Measurements from ENCODE around the gene TMEM190.
A peak's percentile ranks its signal among the peaks of the same experiment; 100 is the strongest.
"Not testable (repeated sequence)": the region's sequence is repeated elsewhere in the genome, so short reads cannot be mapped to it uniquely, and the experiment has no call there.

TMEM190 gene

GRCh38 chr19:55410168-55410567 is 33.5 kb downstream of the TMEM190 start:
- no peak overlapping the region for H3K4me3 ChIP-seq (ENCODE audit: low read depth, low read length)
- no peak for TF ChIP-seq CTCF (IDR thresholded peaks at IDR 0.05; ENCODE audit: low read depth, low read length)

- peak; percentile 72 for TF ChIP-seq CTCF (IDR thresholded peaks at IDR 0.05; ENCODE audit: low read depth, low read length)
- H3K4me3 ChIP-seq (ENCODE audit: low read depth, low read length): no peak overlapping the region
Observed at GRCh38 chr19:55418185-55418584, 41.6 kb downstream of the TMEM190 start.

- TF ChIP-seq CTCF (IDR thresholded peaks at IDR 0.05; ENCODE audit: low read depth, low read length): no peak
- H3K4me3 ChIP-seq (ENCODE audit: low read depth, low read length): no peak overlapping the region
Observed at GRCh38 chr19:55419103-55419502, 42.5 kb downstream of the TMEM190 start.

GRCh38 chr19:55419624-55420236 is 43.1 kb downstream of the TMEM190 start:
- no peak for TF ChIP-seq CTCF (IDR thresholded peaks at IDR 0.05; ENCODE audit: low read depth, low read length)

GRCh38 chr19:55421281-55421680 is 44.7 kb downstream of the TMEM190 start:
- H3K4me3 ChIP-seq (ENCODE audit: low read depth, low read length): not testable (repeated sequence)

More at GRCh38 chr19:55419624-55420236, 43.1 kb downstream of the TMEM190 start:
- H3K4me3 ChIP-seq (ENCODE audit: low read depth, low read length): no peak overlapping the region

GRCh38 chr19:55423225-55424005 is 46.8 kb downstream of the TMEM190 start:
- H3K4me3 ChIP-seq (ENCODE audit: low read depth, low read length): no peak overlapping the region
- no peak for TF ChIP-seq CTCF (IDR thresholded peaks at IDR 0.05; ENCODE audit: low read depth, low read length)

- TF ChIP-seq CTCF (IDR thresholded peaks at IDR 0.05; ENCODE audit: low read depth, low read length): no peak
- no peak overlapping the region for H3K4me3 ChIP-seq (ENCODE audit: low read depth, low read length)
Observed at GRCh38 chr19:55424518-55424917, 47.9 kb downstream of the TMEM190 start.
